ENCODE results near the gene SLC43A2. TPM values are rescaled to one million over a fixed set of nuclear protein-coding genes. Genes with fewer than 3 reads are reported as not detected.

Gene SLC43A2
- total and polyA plus RNA-seq, 10 of the 15 experiments (the other 5 are each of a cell fraction or from before 2014, with no cell fraction given): 0.03 to 14.0 (median 5.3) TPM

DNA sequence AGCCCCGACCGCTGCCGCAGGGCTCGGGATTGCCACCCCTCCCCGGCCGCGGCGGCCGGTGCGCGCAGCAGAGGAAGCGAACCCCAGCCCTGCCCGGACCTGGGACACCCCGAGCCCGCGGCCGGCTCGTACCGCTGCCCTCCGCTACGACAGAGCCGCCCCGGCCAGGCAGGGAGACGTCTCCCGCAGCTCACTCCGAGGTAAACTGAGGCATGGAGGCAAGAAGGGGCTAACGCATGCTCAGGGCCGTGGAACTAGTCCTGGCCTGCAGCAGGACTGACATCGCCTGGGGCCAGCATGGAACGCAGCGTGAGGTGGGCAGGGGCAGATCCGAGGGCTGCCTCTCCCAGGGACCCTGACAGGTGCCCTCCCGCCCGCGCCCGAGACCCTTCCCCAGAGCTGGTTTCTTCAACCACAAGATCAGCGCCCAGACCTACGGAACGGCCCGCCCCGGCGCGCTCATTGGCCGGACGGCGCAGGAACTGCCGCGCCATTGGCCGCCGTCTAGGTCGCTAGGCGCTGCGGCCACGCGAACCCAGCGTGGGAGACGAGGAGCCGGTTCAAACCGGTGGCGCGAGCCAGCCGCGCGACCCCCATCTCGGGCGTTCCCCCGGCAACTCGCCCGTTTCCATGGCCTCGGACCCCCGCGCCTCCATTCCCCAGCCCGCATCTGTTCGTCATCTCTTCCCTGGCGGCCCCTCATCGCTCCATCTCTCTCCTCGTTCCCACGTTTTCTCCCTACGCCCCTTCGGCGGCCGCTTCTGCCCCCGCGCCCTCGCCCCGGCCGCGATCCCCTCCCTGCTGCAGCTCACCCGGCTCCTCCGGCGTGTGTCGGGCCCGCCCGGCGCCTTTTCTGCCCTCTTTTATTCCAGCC lies at the start of gene SLC43A2 (continued):
- TF ChIP-seq SMARCA5 (IDR thresholded peaks at IDR 0.05) (0 out of 2 replicates have a peak, but pooled peaks have one; percentile 50), NR2C1 (IDR thresholded peaks at IDR 0.05) (no peak), RFX5 (IDR thresholded peaks at IDR 0.05; ENCODE audit: low read depth, low read length) (0 out of 2 replicates have a peak, but pooled peaks have one; percentile 64), SRF (IDR thresholded peaks at IDR 0.05; ENCODE audit: low read depth in 2 of 2, low read length in 2 of 2) (no peak), KLF5 (IDR thresholded peaks at IDR 0.05; ENCODE audit: partially characterized antibody) (no peak), ATF7 (IDR thresholded peaks at IDR 0.05; ENCODE audit: low read depth) (no peak), NR2C2 (IDR thresholded peaks at IDR 0.05; ENCODE audit: borderline replicate concordance, control insufficient read depth, insufficient read length, low read depth) (no peak), SP1 (IDR thresholded peaks at IDR 0.05; ENCODE audit: low read depth, low read length) (peak; percentile 92), POLR2AphosphoS5 (IDR thresholded peaks at IDR 0.05; ENCODE audit: low read length) (peak; percentile 75), MXI1 (IDR thresholded peaks at IDR 0.05; ENCODE audit: low read depth, low read length) (peak; percentile 94), SIX5 (IDR thresholded peaks at IDR 0.05; ENCODE audit: low read depth, low read length, severe bottlenecking) (no peak), TBL1XR1 (IDR thresholded peaks at IDR 0.05; ENCODE audit: low read depth, low read length) (no peak), CEBPB (IDR thresholded peaks at IDR 0.05; ENCODE audit: borderline replicate concordance in 1 of 2, low read depth in 2 of 2, low read length in 2 of 2) (no peak), IRF4 (IDR thresholded peaks at IDR 0.05; ENCODE audit: low read depth, low read length) (no peak), TCF7 (IDR thresholded peaks at IDR 0.05; ENCODE audit: borderline replicate concordance) (no peak), SUPT20H (IDR thresholded peaks at IDR 0.05; ENCODE audit: borderline replicate concordance, control insufficient read depth, low read depth, low read length) (no peak), STAT3 (IDR thresholded peaks at IDR 0.05; ENCODE audit: low read depth, low read length) (no peak), EED (IDR thresholded peaks at IDR 0.05; ENCODE audit: low read depth) (0 out of 2 replicates have a peak, but pooled peaks have one; percentile 6), RELA (IDR thresholded peaks at IDR 0.05; ENCODE audit: borderline replicate concordance, partially characterized antibody) (no peak)
- TF ChIP-seq, protein P1, sequence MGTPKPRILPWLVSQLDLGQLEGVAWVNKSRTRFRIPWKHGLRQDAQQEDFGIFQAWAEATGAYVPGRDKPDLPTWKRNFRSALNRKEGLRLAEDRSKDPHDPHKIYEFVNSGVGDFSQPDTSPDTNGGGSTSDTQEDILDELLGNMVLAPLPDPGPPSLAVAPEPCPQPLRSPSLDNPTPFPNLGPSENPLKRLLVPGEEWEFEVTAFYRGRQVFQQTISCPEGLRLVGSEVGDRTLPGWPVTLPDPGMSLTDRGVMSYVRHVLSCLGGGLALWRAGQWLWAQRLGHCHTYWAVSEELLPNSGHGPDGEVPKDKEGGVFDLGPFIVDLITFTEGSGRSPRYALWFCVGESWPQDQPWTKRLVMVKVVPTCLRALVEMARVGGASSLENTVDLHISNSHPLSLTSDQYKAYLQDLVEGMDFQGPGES (IDR thresholded peaks at IDR 0.05): no peak
- TF ChIP-seq, protein P2, sequence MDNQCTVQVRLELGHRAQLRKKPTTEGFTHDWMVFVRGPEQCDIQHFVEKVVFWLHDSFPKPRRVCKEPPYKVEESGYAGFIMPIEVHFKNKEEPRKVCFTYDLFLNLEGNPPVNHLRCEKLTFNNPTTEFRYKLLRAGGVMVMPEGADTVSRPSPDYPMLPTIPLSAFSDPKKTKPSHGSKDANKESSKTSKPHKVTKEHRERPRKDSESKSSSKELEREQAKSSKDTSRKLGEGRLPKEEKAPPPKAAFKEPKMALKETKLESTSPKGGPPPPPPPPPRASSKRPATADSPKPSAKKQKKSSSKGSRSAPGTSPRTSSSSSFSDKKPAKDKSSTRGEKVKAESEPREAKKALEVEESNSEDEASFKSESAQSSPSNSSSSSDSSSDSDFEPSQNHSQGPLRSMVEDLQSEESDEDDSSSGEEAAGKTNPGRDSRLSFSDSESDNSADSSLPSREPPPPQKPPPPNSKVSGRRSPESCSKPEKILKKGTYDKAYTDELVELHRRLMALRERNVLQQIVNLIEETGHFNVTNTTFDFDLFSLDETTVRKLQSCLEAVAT (IDR thresholded peaks at IDR 0.05): peak; percentile 56; the same call in 1 of the 2 replicates
- TF ChIP-seq, protein P3, sequence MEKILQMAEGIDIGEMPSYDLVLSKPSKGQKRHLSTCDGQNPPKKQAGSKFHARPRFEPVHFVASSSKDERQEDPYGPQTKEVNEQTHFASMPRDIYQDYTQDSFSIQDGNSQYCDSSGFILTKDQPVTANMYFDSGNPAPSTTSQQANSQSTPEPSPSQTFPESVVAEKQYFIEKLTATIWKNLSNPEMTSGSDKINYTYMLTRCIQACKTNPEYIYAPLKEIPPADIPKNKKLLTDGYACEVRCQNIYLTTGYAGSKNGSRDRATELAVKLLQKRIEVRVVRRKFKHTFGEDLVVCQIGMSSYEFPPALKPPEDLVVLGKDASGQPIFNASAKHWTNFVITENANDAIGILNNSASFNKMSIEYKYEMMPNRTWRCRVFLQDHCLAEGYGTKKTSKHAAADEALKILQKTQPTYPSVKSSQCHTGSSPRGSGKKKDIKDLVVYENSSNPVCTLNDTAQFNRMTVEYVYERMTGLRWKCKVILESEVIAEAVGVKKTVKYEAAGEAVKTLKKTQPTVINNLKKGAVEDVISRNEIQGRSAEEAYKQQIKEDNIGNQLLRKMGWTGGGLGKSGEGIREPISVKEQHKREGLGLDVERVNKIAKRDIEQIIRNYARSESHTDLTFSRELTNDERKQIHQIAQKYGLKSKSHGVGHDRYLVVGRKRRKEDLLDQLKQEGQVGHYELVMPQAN (conservative IDR thresholded peaks at IDR 0.05): peak; percentile 98
- TF ChIP-seq, protein P4, sequence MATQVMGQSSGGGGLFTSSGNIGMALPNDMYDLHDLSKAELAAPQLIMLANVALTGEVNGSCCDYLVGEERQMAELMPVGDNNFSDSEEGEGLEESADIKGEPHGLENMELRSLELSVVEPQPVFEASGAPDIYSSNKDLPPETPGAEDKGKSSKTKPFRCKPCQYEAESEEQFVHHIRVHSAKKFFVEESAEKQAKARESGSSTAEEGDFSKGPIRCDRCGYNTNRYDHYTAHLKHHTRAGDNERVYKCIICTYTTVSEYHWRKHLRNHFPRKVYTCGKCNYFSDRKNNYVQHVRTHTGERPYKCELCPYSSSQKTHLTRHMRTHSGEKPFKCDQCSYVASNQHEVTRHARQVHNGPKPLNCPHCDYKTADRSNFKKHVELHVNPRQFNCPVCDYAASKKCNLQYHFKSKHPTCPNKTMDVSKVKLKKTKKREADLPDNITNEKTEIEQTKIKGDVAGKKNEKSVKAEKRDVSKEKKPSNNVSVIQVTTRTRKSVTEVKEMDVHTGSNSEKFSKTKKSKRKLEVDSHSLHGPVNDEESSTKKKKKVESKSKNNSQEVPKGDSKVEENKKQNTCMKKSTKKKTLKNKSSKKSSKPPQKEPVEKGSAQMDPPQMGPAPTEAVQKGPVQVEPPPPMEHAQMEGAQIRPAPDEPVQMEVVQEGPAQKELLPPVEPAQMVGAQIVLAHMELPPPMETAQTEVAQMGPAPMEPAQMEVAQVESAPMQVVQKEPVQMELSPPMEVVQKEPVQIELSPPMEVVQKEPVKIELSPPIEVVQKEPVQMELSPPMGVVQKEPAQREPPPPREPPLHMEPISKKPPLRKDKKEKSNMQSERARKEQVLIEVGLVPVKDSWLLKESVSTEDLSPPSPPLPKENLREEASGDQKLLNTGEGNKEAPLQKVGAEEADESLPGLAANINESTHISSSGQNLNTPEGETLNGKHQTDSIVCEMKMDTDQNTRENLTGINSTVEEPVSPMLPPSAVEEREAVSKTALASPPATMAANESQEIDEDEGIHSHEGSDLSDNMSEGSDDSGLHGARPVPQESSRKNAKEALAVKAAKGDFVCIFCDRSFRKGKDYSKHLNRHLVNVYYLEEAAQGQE (IDR thresholded peaks at IDR 0.05; ENCODE audit: low read depth, low read length): no peak

All from GM12878 (cell line).